HG02610 (cell line): ENCODE results near the gene SNX19.

Source experiments
- ATAC-seq: cut with Tn5 transposase; IDR thresholded peaks from one replicate; pipeline ENCODE4 v1.9.1; 2021; ENCODE audit warnings: mild to moderate bottlenecking, moderate library complexity; ENCODE audit not compliant: unreplicated experiment

Gene SNX19

DNA sequence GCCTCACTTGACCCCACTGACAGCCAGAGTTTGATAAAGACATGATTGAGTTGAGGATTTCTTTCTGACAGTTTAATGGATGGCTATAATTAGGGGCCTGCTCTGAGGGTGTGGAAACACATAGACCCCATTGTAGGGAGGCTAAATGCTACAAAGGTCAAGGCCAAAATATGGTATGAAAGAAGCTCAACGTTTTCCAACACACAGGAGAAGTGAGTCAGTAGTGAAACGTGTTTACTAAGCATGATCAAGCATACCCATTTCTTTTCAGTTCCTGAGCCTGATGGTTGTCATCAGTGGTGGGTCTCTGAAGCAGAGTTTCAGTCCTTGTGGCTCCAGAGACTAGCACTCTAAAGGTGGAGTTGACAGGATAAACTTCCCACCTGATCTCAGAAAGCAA is 69.7 kb downstream of the SNX19 start:
- no peak for ATAC-seq

GRCh38 chr11:130842001-130842400 is 74.3 kb downstream of the SNX19 start:
- no peak for ATAC-seq

DNA sequence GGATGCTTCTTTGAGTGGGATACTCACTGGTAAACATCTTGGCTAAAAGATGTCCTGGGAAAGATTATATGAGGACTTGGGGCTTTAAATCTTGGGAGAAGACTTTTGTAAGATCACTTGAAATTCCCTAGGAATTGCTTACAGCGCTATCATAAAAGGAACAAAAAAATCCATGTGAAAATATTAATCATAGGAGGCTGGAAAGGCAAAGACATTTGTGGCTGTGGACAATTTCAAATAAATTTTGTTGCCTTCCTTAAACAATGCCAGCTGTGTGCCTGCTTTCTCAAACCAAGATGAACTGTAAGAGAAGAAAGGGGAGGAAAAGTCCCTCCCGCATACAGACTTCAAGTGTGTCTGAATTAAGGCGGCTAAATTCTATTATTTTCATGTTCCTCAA is 75.6 kb downstream of the SNX19 start:
- ATAC-seq: no peak

DNA sequence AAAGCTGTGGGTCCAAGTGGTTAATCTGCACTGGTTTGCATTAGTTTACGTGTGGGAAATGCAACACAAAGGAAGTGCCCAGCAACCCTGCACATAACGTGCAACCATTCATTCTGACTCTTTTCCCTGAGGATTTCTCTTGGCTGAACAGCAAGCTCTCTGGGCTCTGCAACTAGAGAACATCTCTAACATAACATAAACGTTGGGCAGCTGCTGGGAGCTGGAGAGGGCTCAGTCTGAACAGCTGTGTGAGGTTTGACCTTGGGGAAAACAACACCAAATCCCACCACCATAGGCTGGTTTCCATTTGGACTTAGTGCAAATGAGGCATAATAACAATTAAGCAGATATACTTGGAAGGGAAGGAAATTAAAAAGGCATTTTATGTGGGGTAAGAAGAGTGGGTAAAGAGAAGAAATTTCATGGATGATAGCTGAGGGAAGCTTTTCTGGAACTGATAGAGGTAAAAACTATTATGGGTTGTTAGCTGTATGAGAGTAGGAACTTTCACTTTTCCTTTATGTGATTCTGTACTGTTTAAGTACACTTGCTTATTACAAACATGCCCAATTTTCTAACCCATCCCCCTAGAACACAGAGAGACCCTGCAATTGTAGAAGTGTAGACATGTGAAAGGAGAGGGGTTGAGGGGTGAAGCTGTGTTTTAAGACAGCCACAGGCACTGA is 76.2 kb downstream of the SNX19 start:
- ATAC-seq: no peak

DNA sequence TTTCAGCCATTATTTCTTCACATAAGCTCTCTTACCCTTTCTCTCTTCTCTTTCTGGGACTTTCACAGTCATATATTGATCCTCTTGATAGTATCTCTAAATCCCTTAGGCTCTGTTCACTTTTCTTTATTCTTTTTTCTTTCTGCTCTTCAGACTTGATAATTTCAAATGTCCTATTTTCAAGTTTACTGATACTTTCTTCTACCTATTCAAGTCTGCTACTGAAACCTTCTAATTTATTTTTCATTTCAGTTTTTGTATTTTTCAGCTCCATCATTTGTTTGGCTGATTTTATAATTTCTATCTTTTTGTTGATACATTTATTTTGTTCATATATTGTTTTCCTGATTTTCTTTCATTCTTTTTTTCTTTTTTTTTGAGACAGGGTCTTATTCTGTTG is 79.1 kb downstream of the SNX19 start:
- ATAC-seq: no peak

DNA sequence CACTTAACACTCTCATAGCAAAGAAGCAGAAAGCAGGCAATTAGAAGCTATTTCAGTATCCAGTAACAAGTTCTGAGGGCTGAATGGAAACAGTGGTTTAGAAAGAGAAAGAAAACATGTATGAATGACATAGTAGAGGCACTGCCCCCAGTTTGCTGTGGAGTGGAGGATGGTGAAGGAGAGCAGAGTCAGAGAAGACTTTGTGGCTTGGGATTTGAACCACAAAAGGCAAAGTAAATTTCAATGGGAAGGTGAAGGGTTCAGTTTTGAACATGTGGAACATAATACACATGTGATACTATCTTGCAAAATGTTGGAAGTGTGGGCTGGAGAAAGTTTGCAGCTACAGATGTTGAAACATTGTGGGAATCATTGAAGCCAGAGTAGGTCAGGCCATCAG is 81.4 kb downstream of the SNX19 start:
- ATAC-seq: no peak

GRCh38 chr11:130832566-130833425 is 83.5 kb downstream of the SNX19 start:
- no peak for ATAC-seq

- no peak for ATAC-seq
Measured at GRCh38 chr11:130831976-130832375, 84.3 kb downstream of the SNX19 start.

DNA sequence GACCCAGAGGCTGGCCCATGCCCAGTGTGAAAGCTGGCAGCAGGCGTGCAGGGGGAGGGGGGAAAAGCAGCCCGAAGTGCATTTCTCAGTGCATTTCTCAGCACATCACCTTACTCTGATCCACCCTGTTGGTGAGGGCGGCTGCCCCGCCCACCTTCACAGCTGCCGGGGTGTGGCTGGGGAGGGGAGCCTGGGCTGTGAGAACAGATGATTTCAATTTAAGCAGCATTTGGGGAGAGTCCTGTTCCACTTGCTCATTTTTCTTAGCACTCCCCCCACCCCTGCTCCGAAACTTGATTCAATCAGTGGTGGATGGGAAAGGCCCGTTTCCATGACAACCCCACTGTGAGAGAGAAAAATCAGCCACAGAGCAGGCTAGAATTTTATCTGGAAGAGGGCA is 84.8 kb downstream of the SNX19 start:
- ATAC-seq: no peak

GRCh38 chr11:130830566-130830965 is 85.7 kb downstream of the SNX19 start:
- ATAC-seq: no peak

GRCh38 chr11:130829920-130830511 is 86.3 kb downstream of the SNX19 start:
- no peak for ATAC-seq

DNA sequence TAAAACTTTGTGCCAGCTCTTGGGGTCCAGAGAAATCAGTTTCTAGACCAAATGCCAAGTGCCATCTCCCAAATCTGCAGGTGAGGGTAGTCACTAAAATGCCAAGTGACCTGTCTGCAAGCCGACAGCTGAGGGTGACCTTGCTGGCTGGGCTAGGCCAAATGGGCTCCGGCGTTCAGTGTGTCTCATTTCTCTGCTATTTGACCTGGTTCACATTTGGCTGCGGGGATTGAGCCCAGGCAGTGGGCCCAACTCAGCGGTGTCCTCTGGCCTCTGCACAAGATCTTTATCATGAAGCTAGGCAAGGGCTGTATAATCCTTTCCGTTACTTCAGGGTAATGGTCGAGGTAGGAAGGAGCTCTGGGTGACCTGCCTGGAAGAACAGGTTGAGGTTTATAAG is 87.5 kb downstream of the SNX19 start:
- no peak for ATAC-seq

GRCh38 chr11:130827451-130828377 is 88.6 kb downstream of the SNX19 start:
- no peak for ATAC-seq

- ATAC-seq: no peak
Measured at GRCh38 chr11:130826572-130826971, 89.7 kb downstream of the SNX19 start.

GRCh38 chr11:130825983-130826382 is 90.3 kb downstream of the SNX19 start:
- ATAC-seq: no peak

- no peak for ATAC-seq
Measured at GRCh38 chr11:130825561-130825960, 90.7 kb downstream of the SNX19 start.
